IMR-90 (cell line): ENCODE results near the gene EXD2. TPM values are rescaled to one million over a fixed set of nuclear protein-coding genes. Genes with fewer than 3 reads are reported as not detected.

ENCODE experiments used
- ATAC-seq: fragments of 200-7000 bp; cut with Tn5 transposase; 2 replicates; pipeline ENCODE4 v1.9.1; 2020; ENCODE audit warnings: low read depth, mild to moderate bottlenecking, moderate library complexity
- BruUV-seq: library from RNA; stranded (reverse); fragments of 400-500 nt; replicated peaks from 2 replicates; lab custom pipeline; 2021; lab: Mats Ljungman, UMichigan
- CTCF ChIA-PET: fragments of 300-600 bp; formaldehyde crosslinking; extraction: SDS; loops from one replicate; lab custom pipeline; 2021; ENCODE audit warnings: antibody characterized with exemption; lab: Yijun Ruan, JAX
- POLR2A ChIA-PET: fragments of 300-600 bp; sonication (Branson Sonifier 250); formaldehyde crosslinking; loops from one replicate; lab custom pipeline; 2022; ENCODE audit warnings: antibody characterized with exemption; ENCODE audit not compliant: unreplicated experiment; lab: Charles Lee
- DNase-seq: peaks from one replicate; pipeline ENCODE4 v3.0.0; 2013
- H2AFZ ChIP-seq: replicated peaks from 2 replicates; pipeline ENCODE3; 2013; ENCODE audit warnings: low read length, mild to moderate bottlenecking; ENCODE audit not compliant: poor library complexity
- H2AK5ac ChIP-seq: 2 replicates; pipeline ENCODE4 v1.6.1; 2013; ENCODE audit warnings: low read depth, low read length, inconsistent platforms
- H2AK9ac ChIP-seq: replicated peaks from 2 replicates; pipeline ENCODE3; 2013; ENCODE audit warnings: mild to moderate bottlenecking, low read depth, low read length, moderate library complexity; ENCODE audit not compliant: poor library complexity
- H2BK120ac ChIP-seq: 2 replicates; pipeline ENCODE4 v1.6.1; 2013; ENCODE audit warnings: low read depth, low read length, inconsistent platforms
- H2BK15ac ChIP-seq: 3 replicates; pipeline ENCODE4 v1.6.1; 2013; ENCODE audit warnings: low read depth, low read length, inconsistent platforms
- H2BK20ac ChIP-seq: 2 replicates; pipeline ENCODE4 v1.6.1; 2013; ENCODE audit warnings: low read depth, mild to moderate bottlenecking, inconsistent platforms, low read length, moderate library complexity
- H2BK5ac ChIP-seq: 2 replicates; pipeline ENCODE4 v1.6.1; 2013; ENCODE audit warnings: mild to moderate bottlenecking, low read depth, low read length, inconsistent platforms; ENCODE audit not compliant: poor library complexity, severe bottlenecking
- H3K14ac ChIP-seq: replicated peaks from 2 replicates; pipeline ENCODE4 v1.6.1; 2013; ENCODE audit warnings: low read depth, low read length, inconsistent platforms
- H3K18ac ChIP-seq: 2 replicates; pipeline ENCODE4 v1.6.1; 2013; ENCODE audit warnings: low read depth, low read length, control low read depth
- H3K23ac ChIP-seq: 2 replicates; pipeline ENCODE4 v1.6.1; 2013; ENCODE audit warnings: low read depth, low read length, inconsistent platforms
- H3K27ac ChIP-seq: 2 replicates; pipeline ENCODE4 v1.5.1; 2013; ENCODE audit warnings: mild to moderate bottlenecking, control low read depth, low read length; ENCODE audit not compliant: insufficient read depth
- H3K27me3 ChIP-seq: 2 replicates; pipeline ENCODE4 v1.6.1; 2013; ENCODE audit warnings: low read length; ENCODE audit not compliant: control insufficient read depth, insufficient read depth
- H3K36me3 ChIP-seq: 2 replicates; pipeline ENCODE4 v1.6.1; 2013; ENCODE audit warnings: low read length, mixed read lengths; ENCODE audit not compliant: control insufficient read depth, insufficient read depth
- H3K4ac ChIP-seq: 2 replicates; pipeline ENCODE4 v1.6.1; 2013; ENCODE audit warnings: low read depth, low read length, inconsistent platforms
- H3K4me1 ChIP-seq: 2 replicates; pipeline ENCODE4 v1.6.1; 2013; ENCODE audit warnings: low read length, mixed read lengths; ENCODE audit not compliant: control insufficient read depth, insufficient read depth
- H3K4me2 ChIP-seq: 2 replicates; pipeline ENCODE4 v1.6.1; 2013; ENCODE audit warnings: low read depth, mild to moderate bottlenecking, control low read depth, low read length, moderate library complexity
- H3K4me3 ChIP-seq: 2 replicates; pipeline ENCODE4 v1.5.1; 2013; ENCODE audit warnings: low read depth, mild to moderate bottlenecking, control low read depth, low read length, moderate library complexity; ENCODE audit not compliant: insufficient read depth
- H3K56ac ChIP-seq: 2 replicates; pipeline ENCODE4 v1.6.1; 2013; ENCODE audit warnings: low read length, inconsistent platforms; ENCODE audit not compliant: insufficient read depth; ENCODE audit errors: extremely low read depth
- H3K79me1 ChIP-seq, 2 experiments: 2 replicates each; pipeline ENCODE4 v1.6.1; 2013; ENCODE audit warnings: low read length in 2 of 2, inconsistent platforms in 1 of 2, low read depth in 1 of 2
- H3K9ac ChIP-seq: 2 replicates; pipeline ENCODE4 v1.6.1; 2013; ENCODE audit warnings: low read depth, low read length, control low read depth
- H3K9me1 ChIP-seq: 2 replicates; pipeline ENCODE4 v1.6.1; 2013; ENCODE audit warnings: low read length, inconsistent platforms; ENCODE audit not compliant: insufficient read depth
- H3K9me3 ChIP-seq: 2 replicates; pipeline ENCODE4 v1.6.1; 2013; ENCODE audit warnings: low read length; ENCODE audit not compliant: control insufficient read depth, insufficient read depth
- H4K20me1 ChIP-seq: 2 replicates; pipeline ENCODE4 v1.6.1; 2013; ENCODE audit warnings: low read length, inconsistent platforms; ENCODE audit not compliant: insufficient read depth
- H4K5ac ChIP-seq: 2 replicates; pipeline ENCODE4 v1.6.1; 2013; ENCODE audit warnings: mild to moderate bottlenecking, low read depth, low read length, control low read depth
- H4K8ac ChIP-seq, 2 experiments: 2 replicates each; pipeline ENCODE4 v1.6.1; 2013; ENCODE audit warnings: low read depth in 2 of 2, low read length in 2 of 2, control low read depth in 1 of 2, inconsistent platforms in 1 of 2
- H4K91ac ChIP-seq: 2 replicates; pipeline ENCODE4 v1.6.1; 2013; ENCODE audit warnings: low read depth, low read length, inconsistent platforms; ENCODE audit not compliant: insufficient read depth
- CHD1 ChIP-seq: IDR thresholded peaks from 2 replicates; pipeline ENCODE4 v1.6.1; 2012; ENCODE audit warnings: low read depth, low read length, improper control_type of control experiment
- CTCF ChIP-seq: conservative IDR thresholded peaks from 2 replicates; pipeline ENCODE4 v1.5.1; 2012; ENCODE audit warnings: mild to moderate bottlenecking, low read depth, low read length, improper control_type of control experiment
- FOS ChIP-seq: fragments of 150-350 bp; IDR thresholded peaks from 2 replicates; pipeline ENCODE4 v1.6.1; 2016; ENCODE audit warnings: low read depth, low read length
- MAZ ChIP-seq: IDR thresholded peaks from 2 replicates; pipeline ENCODE4 v1.6.1; 2012; ENCODE audit warnings: low read depth, mild to moderate bottlenecking, low read length, improper control_type of control experiment, moderate library complexity, borderline replicate concordance
- NFE2L2 ChIP-seq: fragments of 150-350 bp; IDR thresholded peaks from 2 replicates; pipeline ENCODE4 v1.6.1; 2016; ENCODE audit warnings: low read depth, mild to moderate bottlenecking, low read length
- POLR2A ChIP-seq: IDR thresholded peaks from 2 replicates; pipeline ENCODE4 v1.6.1; 2012; ENCODE audit warnings: mild to moderate bottlenecking, low read depth, low read length
- RFX5 ChIP-seq: IDR thresholded peaks from 2 replicates; pipeline ENCODE4 v1.8.0; 2012; ENCODE audit warnings: low read depth, mild to moderate bottlenecking, low read length, moderate library complexity
- SMC3 ChIP-seq: fragments of 150-350 bp; IDR thresholded peaks from 2 replicates; pipeline ENCODE4 v1.6.1; 2016; ENCODE audit warnings: low read depth, mild to moderate bottlenecking, antibody characterized with exemption, low read length, moderate library complexity
- WGBS, 2 experiments: methylation state at CpG; one replicate each; pipeline versions ENCODE4 v1.1.5 to v1.1.7; 2013; ENCODE audit warnings: missing lambda C conversion rate in 2 of 2; ENCODE audit not compliant: insufficient read length in 1 of 2; ENCODE audit errors: extremely low coverage in 2 of 2; 5-methylcytosine and 5-hydroxymethylcytosine counted together
- dilution Hi-C: fragments of 300-500 bp; cut with HindIII; formaldehyde crosslinking; loops from one replicate; pipeline ENCODE4 v1.14.3; 2018; ENCODE audit warnings: low sequenced_read_pairs; ENCODE audit not compliant: unreplicated experiment
- in situ Hi-C: fragments of 300-500 bp; cut with MboI; formaldehyde crosslinking; loops from 3 replicates; pipeline ENCODE4 v1.14.3; 2019; ENCODE audit warnings: low sequenced_read_pairs, inconsistent platforms, mixed read lengths
- intact Hi-C: fragments of 100-400 bp; cut with micrococcal nuclease; formaldehyde crosslinking; loops from 2 replicates; pipeline ENCODE4 v1.10.0; 2022
- polyA plus RNA-seq, 3 experiments: library from polyadenylated mRNA; depleted of rRNA; stranded (reverse); fragments of >200 nt; gene quantifications; 2 replicates each; pipeline ENCODE4 v1.2.3, GENCODE V29; 2012; ENCODE audit warnings: low replicate concordance in 1 of 3
- total RNA-seq: library from RNA; depleted of rRNA; stranded (reverse); fragments of >200 nt; gene quantifications from 2 replicates; pipeline ENCODE4 v1.2.3, GENCODE V29; 2012
- TF ChIP-seq, protein P1 (sequence below): fragments of 150-350 bp; IDR thresholded peaks from 2 replicates; pipeline ENCODE4 v1.6.1; 2016; ENCODE audit warnings: low read depth, mild to moderate bottlenecking, low read length, moderate library complexity, borderline replicate concordance

The EXD2 gene
- total and polyA plus RNA-seq, 2 of the 4 experiments (the other 2 are of a cell fraction): 11.0 to 13.3 TPM

DNA sequence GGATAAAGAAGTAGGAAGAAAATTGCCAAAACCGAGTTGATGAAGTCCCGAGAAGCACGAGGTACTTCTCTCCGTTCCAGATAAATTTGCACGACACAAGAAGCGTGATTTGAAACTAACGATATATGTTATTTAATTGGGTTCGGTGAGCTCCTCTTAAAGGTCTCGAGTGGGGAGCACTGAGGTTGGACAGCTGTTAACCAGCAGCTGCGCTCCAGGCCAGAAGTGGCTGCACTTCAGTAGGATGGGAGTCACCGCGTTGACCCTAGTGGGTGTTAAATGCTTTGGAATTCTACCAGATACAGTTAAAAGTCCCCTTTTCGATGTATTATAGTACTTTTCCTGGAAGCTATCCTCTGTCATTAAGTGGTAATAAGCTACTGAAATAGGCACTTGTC is 37.4 kb upstream of the EXD2 start:
- Histone ChIP-seq H4K91ac (0 out of 2 replicates have a peak overlapping the region, but pooled peaks have one; percentile 29), H2BK120ac (peak overlapping the region; percentile 52; the same call in 1 of the 2 replicates), H3K4me3 (peak overlapping the region; percentile 88), H4K20me1 (peaks cover 15% of the 10 kb centered on the region; the same call in 1 of the 2 replicates), H3K4me2 (peak overlapping the region; percentile 87), H2BK20ac (0 out of 2 replicates have a peak overlapping the region, but pooled peaks have one; percentile 14), H2AK9ac (no peak overlapping the region), H2BK5ac (peak overlapping the region; percentile 10), H3K14ac (peak overlapping the region; percentile 93), H3K4ac (peak overlapping the region; percentile 64; the same call in 1 of the 2 replicates), H3K27ac (peak overlapping the region; percentile 70; the same call in 1 of the 2 replicates), H4K5ac (peak overlapping the region; percentile 53), H3K9me1 (0 out of 2 replicates have a peak, but pooled peaks cover 5% of the 10 kb centered on the region), H2AFZ (peak overlapping the region; percentile 95), H3K18ac (peak overlapping the region; percentile 50; the same call in 1 of the 2 replicates), H3K36me3 (no peaks in the 10 kb centered on the region), H3K27me3 (no peaks in the 10 kb centered on the region), H2AK5ac (no peak overlapping the region), H3K79me1 (peaks cover 13 to 41% of the 10 kb centered on the region in 2 experiments), H3K9me3 (no peaks in the 10 kb centered on the region), H4K8ac (peak overlapping the region; percentile 8 to 73; a peak in 2 of 4 replicates), H3K56ac (peak overlapping the region; percentile 57), H3K4me1 (peaks cover 8% of the 10 kb centered on the region), H2BK15ac (no peak overlapping the region), H3K9ac (peak overlapping the region; percentile 82), H3K23ac (peak overlapping the region; percentile 86)
- ChIA-PET CTCF (interaction anchor here (0.5 kb wide), 1 partner anchor 49 kb away, joined by 3 read pairs; no protein-coding TSS in a partner anchor), POLR2A (no interaction called here)
- ATAC-seq: no peak
- WGBS, 2 experiments: 5% methylated on average over 3 of the region's 13 CpGs; no CpG with 5 or more reads in 1 of the 2 experiments
- dilution Hi-C loops (no loop called here), in situ Hi-C loops (no loop called here), intact Hi-C loops (no loop called here)
- no peak for DNase-seq
- TF ChIP-seq FOS (no peak), CTCF (no peak), NFE2L2 (no peak), RFX5 (no peak), CHD1 (no peak), MAZ (no peak), POLR2A (no peak), SMC3 (no peak)
- TF ChIP-seq, protein P1, sequence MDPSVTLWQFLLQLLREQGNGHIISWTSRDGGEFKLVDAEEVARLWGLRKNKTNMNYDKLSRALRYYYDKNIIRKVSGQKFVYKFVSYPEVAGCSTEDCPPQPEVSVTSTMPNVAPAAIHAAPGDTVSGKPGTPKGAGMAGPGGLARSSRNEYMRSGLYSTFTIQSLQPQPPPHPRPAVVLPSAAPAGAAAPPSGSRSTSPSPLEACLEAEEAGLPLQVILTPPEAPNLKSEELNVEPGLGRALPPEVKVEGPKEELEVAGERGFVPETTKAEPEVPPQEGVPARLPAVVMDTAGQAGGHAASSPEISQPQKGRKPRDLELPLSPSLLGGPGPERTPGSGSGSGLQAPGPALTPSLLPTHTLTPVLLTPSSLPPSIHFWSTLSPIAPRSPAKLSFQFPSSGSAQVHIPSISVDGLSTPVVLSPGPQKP: no peak
- no TSS peak for BruUV-seq
